Naive thymus-derived CD4-positive, alpha-beta T cell (primary cell): Measurements from ENCODE around the gene PGPEP1. TPM values are rescaled to one million over a fixed set of nuclear protein-coding genes. Genes with fewer than 3 reads are reported as not detected.

Source experiments
- ATAC-seq: fragments of 150-1000 bp; cut with Tn5 transposase; 2 replicates; pipeline ENCODE4 v1.10.0; 2021; ENCODE audit warnings: mild to moderate bottlenecking, moderate library complexity
- CTCF ChIA-PET: fragments of 350-600 bp; sonication (Branson Sonifier 250); formaldehyde crosslinking; loops from one replicate; lab custom pipeline; 2021; ENCODE audit warnings: antibody characterized with exemption; lab: Charles Lee
- POLR2A ChIA-PET: fragments of 350-600 bp; sonication (Branson Sonifier 250); formaldehyde crosslinking; loops from one replicate; lab custom pipeline; 2021; ENCODE audit warnings: antibody characterized with exemption, inconsistent platforms; lab: Charles Lee
- DNase-seq, 9 donors: peaks; one replicate each; pipeline versions ENCODE4 v3.0.0 to v3.0.0-alpha.2; 2020 to 2022; ENCODE audit warnings: mixed read lengths in 1 of 9
- H3K27ac ChIP-seq: one replicate; pipeline ENCODE4 v1.7.0; 2013; ENCODE audit warnings: mild to moderate bottlenecking, low read depth, low read length, moderate library complexity
- H3K27me3 ChIP-seq, 2 donors: one replicate each; pipeline ENCODE4 v1.7.0; 2013; ENCODE audit warnings: low read length in 2 of 2, mild to moderate bottlenecking in 2 of 2, moderate library complexity in 2 of 2; ENCODE audit not compliant: control insufficient read depth in 2 of 2, insufficient read depth in 2 of 2
- H3K36me3 ChIP-seq, 3 experiments: 1 replicate in 2 of 3; 2 replicates in 1 of 3; pipeline ENCODE4 v1.7.0; 2013; ENCODE audit warnings: low read length in 3 of 3, mild to moderate bottlenecking in 3 of 3, moderate library complexity in 1 of 3; ENCODE audit not compliant: insufficient read depth in 3 of 3, control insufficient read depth in 2 of 3
- H3K4me1 ChIP-seq, 2 donors: one replicate each; pipeline ENCODE4 v1.7.0; 2013; ENCODE audit warnings: low read length in 2 of 2, mild to moderate bottlenecking in 2 of 2, moderate library complexity in 1 of 2; ENCODE audit not compliant: control insufficient read depth in 2 of 2, insufficient read depth in 2 of 2
- H3K4me3 ChIP-seq: 2 replicates; pipeline ENCODE4 v1.7.0; 2013; ENCODE audit warnings: mild to moderate bottlenecking, low read length
- H3K9me3 ChIP-seq, 3 experiments: 1 replicate in 2 of 3; 2 replicates in 1 of 3; pipeline ENCODE4 v1.7.0; 2013; ENCODE audit warnings: low read length in 3 of 3; ENCODE audit not compliant: control insufficient read depth in 2 of 3
- H3K27ac Mint-ChIP-seq, 9 donors: one replicate each; pipeline ENCODE4 v1.8.0; 2020 to 2022; ENCODE audit warnings: mixed read lengths in 9 of 9, mild to moderate bottlenecking in 8 of 9, moderate library complexity in 5 of 9, inconsistent platforms in 2 of 9
- H3K27me3 Mint-ChIP-seq, 5 donors: one replicate each; pipeline ENCODE4 v1.8.0; 2021 to 2022; ENCODE audit warnings: mixed read lengths in 5 of 5, mild to moderate bottlenecking in 1 of 5
- H3K36me3 Mint-ChIP-seq, 5 donors: one replicate each; pipeline ENCODE4 v1.8.0; 2020 to 2022; ENCODE audit warnings: mixed read lengths in 5 of 5, mild to moderate bottlenecking in 3 of 5, inconsistent platforms in 1 of 5
- H3K4me1 Mint-ChIP-seq, 7 donors: one replicate each; pipeline ENCODE4 v1.8.0; 2020 to 2022; ENCODE audit warnings: mixed read lengths in 7 of 7, mild to moderate bottlenecking in 3 of 7, inconsistent platforms in 1 of 7
- H3K4me3 Mint-ChIP-seq, 10 donors: one replicate each; pipeline ENCODE4 v1.8.0; 2020 to 2022; ENCODE audit warnings: mild to moderate bottlenecking in 10 of 10, mixed read lengths in 10 of 10, moderate library complexity in 6 of 10, inconsistent platforms in 2 of 10
- H3K9me3 Mint-ChIP-seq, 11 donors: one replicate each; pipeline ENCODE4 v1.8.0; 2020 to 2022; ENCODE audit warnings: mixed read lengths in 11 of 11, mild to moderate bottlenecking in 4 of 11, inconsistent platforms in 1 of 11, moderate library complexity in 1 of 11
- intact Hi-C, 2 donors: fragments of 100-400 bp; cut with micrococcal nuclease; formaldehyde crosslinking; loops; one replicate each; pipeline ENCODE4 v1.15.1; 2023
- polyA plus RNA-seq, 2 donors: library from polyadenylated mRNA; unstranded; fragments of 300-500 nt; fragmentation: Illumina TruSeq; gene quantifications; one replicate each; pipeline ENCODE4 v1.2.3, GENCODE V29; 2021
- total RNA-seq, 6 experiments: library from RNA in 5 of 6; stranded (reverse) in 5 of 6; gene quantifications; 1 replicate in 5 of 6; 2 replicates in 1 of 6; pipeline ENCODE4 v1.2.3 and lab custom pipeline; 2021 to 2026

The PGPEP1 gene
- total and polyA plus RNA-seq, 7 experiments from 2014 or later: 9.4 to 57.1 (median 41.1) TPM

- H3K27me3 ChIP-seq: no peaks in the 10 kb centered on the region
- H3K4me3 Mint-ChIP-seq: no peak overlapping the region
- H3K9me3 ChIP-seq: no peaks in the 10 kb centered on the region
- ChIA-PET CTCF (no interaction called here), POLR2A (interaction anchor here (0.6 to 7.4 kb wide), 5 partner anchors 9 to 33 kb away, joined by 5 to 103 read pairs (median 14); partner anchors contain the start of genes JUND and LSM4)
- peaks cover 0 to 52% (median 5%) of the 10 kb centered on the region in 3 experiments for H3K36me3 ChIP-seq
- no peak for ATAC-seq
- no peaks in the 10 kb centered on the region for H3K27me3 Mint-ChIP-seq
- no peak for DNase-seq
- no peaks in the 10 kb centered on the region for H3K9me3 Mint-ChIP-seq
- intact Hi-C loops: no loop called here
- peaks cover 9 to 13% of the 10 kb centered on the region in 2 donors for H3K4me1 ChIP-seq
- H3K4me1 Mint-ChIP-seq: peaks cover 11 to 40% (median 23%) of the 10 kb centered on the region in 7 donors
- peaks cover 0 to 11% (median 0%) of the 10 kb centered on the region in 5 donors for H3K36me3 Mint-ChIP-seq
- H3K27ac Mint-ChIP-seq: peak overlapping the region in 3 of 9 donors; percentile 5 to 28 (median 21)
- H3K4me3 ChIP-seq: no peak overlapping the region
- H3K27ac ChIP-seq: no peak overlapping the region
Measured at GRCh38 chr19:18313398-18313797, 27.0 kb upstream of the PGPEP1 start.

GRCh38 chr19:18317961-18318800, 22.2 kb upstream of the PGPEP1 start:
- Histone ChIP-seq H3K27ac (peak overlapping the region; percentile 78), H3K4me3 (peak overlapping the region; percentile 56), H3K27me3 (no peaks in the 10 kb centered on the region), H3K9me3 (no peaks in the 10 kb centered on the region), H3K36me3 (peaks cover 0 to 11% (median 0%) of the 10 kb centered on the region in 3 experiments), H3K4me1 (peaks cover 43 to 53% of the 10 kb centered on the region in 2 donors)
- H3K36me3 Mint-ChIP-seq: peaks cover 0 to 28% (median 0%) of the 10 kb centered on the region in 5 donors
- H3K27me3 Mint-ChIP-seq: no peaks in the 10 kb centered on the region
- peaks cover 40 to 66% (median 58%) of the 10 kb centered on the region in 7 donors for H3K4me1 Mint-ChIP-seq
- ChIA-PET CTCF (interaction anchor here (0.6 to 3.7 kb wide), 6 partner anchors 10 to 111 kb away, joined by 3 to 29 read pairs (median 5); partner anchors contain the start of gene JUND), POLR2A (interaction anchor here (0.7 to 19.6 kb wide), 11 partner anchors 8 to 114 kb away, joined by 3 to 757 read pairs (median 6); partner anchors contain the start of genes IQCN, JUND and RAB3A)
- H3K9me3 Mint-ChIP-seq: no peaks in the 10 kb centered on the region
- H3K27ac Mint-ChIP-seq: peak overlapping the region; percentile 73 to 95 (median 92)
- peak; percentile 42 for ATAC-seq
- H3K4me3 Mint-ChIP-seq: peak overlapping the region; percentile 64 to 81 (median 74)
- intact Hi-C loops: loop anchor here (1.0 kb wide), 2 partner anchors 14 to 27 kb away; no protein-coding TSS in a partner anchor
- DNase-seq: peak in 8 of 9 donors; percentile 37 to 54 (median 43)

- DNase-seq: no peak
- Histone ChIP-seq H3K4me1 (peaks cover 51 to 63% of the 10 kb centered on the region in 2 donors), H3K27ac (peak overlapping the region; percentile 94), H3K27me3 (no peaks in the 10 kb centered on the region), H3K36me3 (peaks cover 0 to under 1% (median 0%) of the 10 kb centered on the region in 3 experiments), H3K4me3 (no peak overlapping the region), H3K9me3 (no peaks in the 10 kb centered on the region)
- peak overlapping the region; percentile 72 to 95 (median 89) for H3K27ac Mint-ChIP-seq
- no peaks in the 10 kb centered on the region for H3K9me3 Mint-ChIP-seq
- H3K4me3 Mint-ChIP-seq: peak overlapping the region; percentile 38 to 80 (median 73)
- intact Hi-C loops: loop anchor here in 1 of 2 donors (5.0 kb wide), 2 partner anchors 98 to 312 kb away; partner anchors contain the start of genes ARRDC2 and SSBP4
- POLR2A ChIA-PET: interaction anchor here (0.6 to 19.6 kb wide), 12 partner anchors 9 to 170 kb away, joined by 3 to 757 read pairs (median 7); partner anchors contain the start of genes IQCN, JUND and RAB3A
- H3K36me3 Mint-ChIP-seq: peaks cover 0 to 28% (median 0%) of the 10 kb centered on the region in 5 donors
- no peak for ATAC-seq
- H3K27me3 Mint-ChIP-seq: no peaks in the 10 kb centered on the region
- CTCF ChIA-PET: interaction anchor here (1.1 to 3.7 kb wide), 4 partner anchors 15 to 41 kb away, joined by 3 to 81 read pairs (median 17); partner anchors contain the start of gene JUND
- H3K4me1 Mint-ChIP-seq: peaks cover 47 to 71% (median 64%) of the 10 kb centered on the region in 7 donors
Measured at GRCh38 chr19:18319591-18320135, 20.7 kb upstream of the PGPEP1 start.

- Mint-ChIP-seq H3K27me3 (no peaks in the 10 kb centered on the region), H3K4me3 (peak overlapping the region; percentile 80 to 88 (median 84)), H3K36me3 (peaks cover 0 to 24% (median 0%) of the 10 kb centered on the region in 5 donors), H3K27ac (peak overlapping the region; percentile 82 to 97 (median 94)), H3K9me3 (no peaks in the 10 kb centered on the region), H3K4me1 (peaks cover 47 to 67% (median 59%) of the 10 kb centered on the region in 7 donors)
- ChIA-PET CTCF (interaction anchor here (1.3 to 3.7 kb wide), 3 partner anchors 15 to 90 kb away, joined by 3 to 81 read pairs (median 3); partner anchors contain the start of gene JUND), POLR2A (interaction anchor here (0.7 to 19.6 kb wide), 13 partner anchors 7 to 116 kb away, joined by 3 to 757 read pairs (median 7); partner anchors contain the start of genes IQCN and JUND)
- no peak for ATAC-seq
- Histone ChIP-seq H3K27ac (peak overlapping the region; percentile 94), H3K9me3 (no peaks in the 10 kb centered on the region), H3K4me3 (peak overlapping the region; percentile 86), H3K27me3 (no peaks in the 10 kb centered on the region), H3K36me3 (no peaks in the 10 kb centered on the region), H3K4me1 (peaks cover 51 to 63% of the 10 kb centered on the region in 2 donors)
- intact Hi-C loops: loop anchor here in 1 of 2 donors (5.0 kb wide), 2 partner anchors 96 to 314 kb away; partner anchors contain the start of genes ARRDC2 and SSBP4
- no peak for DNase-seq
Measured at GRCh38 chr19:18320865-18321733, 19.3 kb upstream of the PGPEP1 start.

- Histone ChIP-seq H3K27me3 (no peaks in the 10 kb centered on the region), H3K4me3 (peak overlapping the region; percentile 86), H3K4me1 (peaks cover 51 to 63% of the 10 kb centered on the region in 2 donors), H3K27ac (peak overlapping the region; percentile 94), H3K9me3 (no peaks in the 10 kb centered on the region), H3K36me3 (no peaks in the 10 kb centered on the region)
- H3K27me3 Mint-ChIP-seq: no peaks in the 10 kb centered on the region
- peak overlapping the region; percentile 82 to 97 (median 94) for H3K27ac Mint-ChIP-seq
- peaks cover 47 to 63% (median 57%) of the 10 kb centered on the region in 7 donors for H3K4me1 Mint-ChIP-seq
- ATAC-seq: no peak
- peak in 2 of 9 donors; percentile 20 to 21 for DNase-seq
- H3K4me3 Mint-ChIP-seq: peak overlapping the region; percentile 80 to 88 (median 84)
- H3K9me3 Mint-ChIP-seq: no peaks in the 10 kb centered on the region
- CTCF ChIA-PET: interaction anchor here (0.6 to 3.7 kb wide), 6 partner anchors 15 to 129 kb away, joined by 3 to 81 read pairs (median 3); partner anchors contain the start of gene JUND
- H3K36me3 Mint-ChIP-seq: peaks cover 0 to 24% (median 0%) of the 10 kb centered on the region in 5 donors
- intact Hi-C loops: loop anchor here in 1 of 2 donors (5.0 kb wide), 2 partner anchors 96 to 314 kb away; partner anchors contain the start of genes ARRDC2 and SSBP4
- POLR2A ChIA-PET: interaction anchor here (0.8 to 19.6 kb wide), 12 partner anchors 9 to 148 kb away, joined by 3 to 757 read pairs (median 8); partner anchors contain the start of genes IQCN and JUND
Measured at GRCh38 chr19:18321734-18322102, 18.7 kb upstream of the PGPEP1 start.
